AG08395 (cell line): Measurements from ENCODE around the gene AEBP1.

Source experiments
- DNase-seq: peaks from one replicate; pipeline ENCODE4 v3.0.0; 2012; ENCODE audit warnings: mixed read lengths, low spot score

Gene AEBP1

DNA sequence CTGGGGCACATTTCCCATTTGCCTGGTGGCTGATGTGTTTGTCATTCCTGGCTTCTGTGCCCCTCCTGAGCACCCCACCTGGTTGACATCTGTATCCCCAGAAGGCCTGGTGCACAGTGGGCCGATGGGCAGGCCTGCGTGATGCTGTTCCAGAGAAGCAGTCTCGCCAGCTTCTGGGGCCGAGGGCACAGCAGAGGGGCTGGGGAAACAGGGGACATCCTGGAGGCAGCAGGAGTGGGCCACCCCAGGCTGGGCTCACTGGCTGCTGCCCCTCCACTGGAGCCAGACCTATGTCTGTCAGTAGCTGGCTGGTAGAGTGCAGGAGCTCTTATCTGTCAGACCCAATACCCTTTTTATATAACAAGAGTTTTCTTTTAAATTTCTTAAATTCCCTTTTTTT is 37.9 kb downstream of the AEBP1 start:
- DNase-seq: no peak

DNA sequence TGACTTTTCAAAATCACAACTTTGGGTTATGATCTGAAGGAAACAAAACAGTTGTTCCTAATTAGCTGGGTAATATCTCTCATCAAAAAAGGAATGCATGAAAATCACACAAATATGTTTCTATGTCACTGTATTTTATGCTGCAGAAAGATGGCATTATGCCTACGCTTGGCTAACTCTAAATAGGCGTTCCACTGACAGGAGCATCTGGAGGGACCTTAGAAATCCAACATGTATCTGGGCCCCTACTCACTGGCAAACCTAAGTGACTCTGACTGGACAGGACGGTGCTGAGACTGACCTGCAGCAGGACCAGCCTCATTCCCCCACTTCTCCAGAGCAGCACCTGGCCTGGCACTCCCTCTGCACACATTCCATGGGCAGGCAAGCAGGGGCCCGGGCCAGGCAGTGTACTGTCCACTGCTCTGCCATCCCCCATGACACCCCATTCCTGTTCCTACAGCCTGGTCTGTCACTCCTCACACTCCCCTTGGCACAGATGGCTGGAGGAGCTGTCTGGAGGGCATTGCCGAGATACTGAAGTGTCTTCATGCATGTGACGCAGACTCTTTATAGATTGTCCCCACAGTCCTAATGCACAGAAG is 39.6 kb downstream of the AEBP1 start:
- DNase-seq: no peak

DNA sequence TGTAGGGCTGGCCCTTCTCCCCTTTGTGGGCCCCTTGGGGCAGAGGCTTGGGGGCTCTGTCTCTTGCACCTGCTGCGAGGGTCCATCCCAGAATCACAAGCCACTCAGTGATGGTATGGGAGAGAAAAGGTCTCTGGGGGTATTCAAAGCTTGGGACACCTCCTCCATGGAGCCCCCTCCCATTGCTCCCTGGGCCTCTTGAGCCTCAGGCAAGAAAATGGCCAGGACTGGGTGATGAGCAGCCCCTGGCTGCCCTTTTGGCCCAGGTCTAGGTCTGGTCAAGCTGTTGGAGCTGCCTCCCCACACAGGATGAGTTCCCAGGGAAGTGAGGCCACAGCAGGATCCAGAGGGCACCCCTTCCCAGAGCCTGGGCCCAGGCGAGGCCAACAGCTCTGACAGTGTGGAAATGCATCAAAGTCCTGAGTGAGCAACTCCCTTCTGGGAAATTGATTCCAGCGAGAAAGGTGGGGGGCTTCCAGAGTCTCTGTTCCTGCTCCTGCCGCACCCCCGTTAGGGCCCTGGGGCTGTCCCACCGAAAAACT is 40.4 kb downstream of the AEBP1 start:
- DNase-seq: no peak

DNA sequence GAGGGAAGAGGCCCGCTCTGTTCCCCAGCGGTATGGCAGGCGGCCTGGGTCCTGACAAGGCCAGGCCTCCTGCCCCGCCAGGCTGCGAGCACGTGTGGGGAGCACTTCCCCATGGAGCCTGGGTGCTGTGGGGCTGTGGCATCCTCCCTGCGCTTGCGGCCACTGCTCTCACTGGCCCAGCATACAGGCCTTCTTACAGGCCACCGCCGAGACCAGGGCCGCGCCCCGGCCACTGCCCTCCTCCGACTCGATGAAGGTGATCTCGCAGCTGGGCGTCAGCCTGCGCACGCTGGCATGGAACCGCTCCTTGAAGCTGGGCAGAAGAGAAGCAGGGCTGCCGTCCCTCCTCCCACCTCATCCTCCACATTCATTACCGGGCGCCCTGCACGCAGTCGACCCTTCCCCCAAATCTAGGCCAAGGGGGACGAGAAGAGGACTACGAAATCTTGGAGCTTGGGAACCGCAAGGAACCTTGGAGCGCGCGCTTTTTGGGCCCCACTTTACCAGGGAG is 40.9 kb downstream of the AEBP1 start:
- DNase-seq: no peak

DNA sequence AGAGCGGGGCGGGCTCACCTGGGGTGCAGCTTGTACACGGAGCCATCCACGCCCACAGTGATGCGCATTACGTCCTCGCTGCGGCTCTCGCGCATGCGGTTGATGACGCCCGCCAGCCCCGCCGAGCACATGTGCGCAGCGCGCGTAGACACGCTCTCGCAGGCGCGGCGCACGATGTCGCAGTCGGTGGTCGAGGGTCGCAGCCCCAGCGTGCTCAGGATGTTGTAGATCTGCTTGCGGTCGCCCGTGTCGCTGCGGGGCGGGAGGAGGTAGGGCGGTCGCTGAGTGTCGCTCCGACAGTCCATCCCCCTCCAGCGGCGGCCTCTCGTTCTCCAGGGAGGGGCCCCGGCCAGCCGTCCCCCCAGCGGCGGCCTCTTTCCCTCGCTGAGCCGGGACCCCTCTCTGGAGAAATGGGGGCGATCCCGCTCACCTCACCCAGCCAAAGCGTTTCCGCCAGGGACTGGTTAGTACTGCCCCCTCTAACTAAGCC is 41.4 kb downstream of the AEBP1 start:
- no peak for DNase-seq

DNA sequence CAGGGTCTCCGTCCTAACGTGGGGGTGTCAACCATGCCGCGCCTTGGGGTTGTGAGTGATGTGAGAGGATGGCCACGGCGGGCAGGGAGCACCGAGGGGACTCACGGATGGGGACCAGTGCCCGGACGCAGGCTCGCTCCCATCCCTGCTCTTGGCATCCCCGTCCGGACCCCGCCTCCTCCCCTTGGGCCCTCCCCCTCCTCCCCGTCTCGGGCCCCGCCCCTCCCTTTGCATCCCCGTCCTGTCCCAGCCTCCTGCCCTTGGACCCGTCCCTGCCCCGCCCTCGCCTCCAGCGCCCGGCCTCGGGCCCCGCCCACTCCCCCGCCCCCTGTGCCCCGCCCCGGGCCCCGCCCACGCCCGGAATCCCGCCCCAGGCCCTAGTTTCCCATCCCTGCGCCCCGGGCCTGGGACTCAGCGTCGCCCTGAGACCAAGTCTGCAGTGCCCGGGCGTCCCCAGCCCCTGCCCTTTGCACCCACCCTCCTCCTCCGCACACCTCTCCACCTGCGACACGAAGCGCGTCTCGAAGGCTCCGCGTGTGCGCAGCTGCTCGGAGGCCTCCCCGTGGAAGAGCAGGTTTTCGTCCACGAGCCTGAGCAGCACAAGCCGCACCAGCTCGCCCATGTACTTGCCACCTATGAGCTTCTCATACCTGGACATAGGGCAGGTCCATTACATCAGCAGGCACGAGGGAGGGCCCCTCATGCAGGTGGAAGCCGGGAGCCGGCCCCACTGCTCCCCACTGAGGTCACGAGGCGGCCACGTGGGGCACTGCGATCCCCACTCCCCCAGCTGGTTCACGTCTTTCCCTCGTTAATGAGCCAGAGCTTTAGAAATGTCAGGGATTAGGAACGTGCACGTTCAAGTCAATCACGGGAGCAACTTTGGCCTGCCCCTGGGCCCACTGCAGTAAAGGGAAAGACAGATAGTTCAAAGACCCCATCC is 42.1 kb downstream of the AEBP1 start:
- peak; percentile 93 for DNase-seq

DNA sequence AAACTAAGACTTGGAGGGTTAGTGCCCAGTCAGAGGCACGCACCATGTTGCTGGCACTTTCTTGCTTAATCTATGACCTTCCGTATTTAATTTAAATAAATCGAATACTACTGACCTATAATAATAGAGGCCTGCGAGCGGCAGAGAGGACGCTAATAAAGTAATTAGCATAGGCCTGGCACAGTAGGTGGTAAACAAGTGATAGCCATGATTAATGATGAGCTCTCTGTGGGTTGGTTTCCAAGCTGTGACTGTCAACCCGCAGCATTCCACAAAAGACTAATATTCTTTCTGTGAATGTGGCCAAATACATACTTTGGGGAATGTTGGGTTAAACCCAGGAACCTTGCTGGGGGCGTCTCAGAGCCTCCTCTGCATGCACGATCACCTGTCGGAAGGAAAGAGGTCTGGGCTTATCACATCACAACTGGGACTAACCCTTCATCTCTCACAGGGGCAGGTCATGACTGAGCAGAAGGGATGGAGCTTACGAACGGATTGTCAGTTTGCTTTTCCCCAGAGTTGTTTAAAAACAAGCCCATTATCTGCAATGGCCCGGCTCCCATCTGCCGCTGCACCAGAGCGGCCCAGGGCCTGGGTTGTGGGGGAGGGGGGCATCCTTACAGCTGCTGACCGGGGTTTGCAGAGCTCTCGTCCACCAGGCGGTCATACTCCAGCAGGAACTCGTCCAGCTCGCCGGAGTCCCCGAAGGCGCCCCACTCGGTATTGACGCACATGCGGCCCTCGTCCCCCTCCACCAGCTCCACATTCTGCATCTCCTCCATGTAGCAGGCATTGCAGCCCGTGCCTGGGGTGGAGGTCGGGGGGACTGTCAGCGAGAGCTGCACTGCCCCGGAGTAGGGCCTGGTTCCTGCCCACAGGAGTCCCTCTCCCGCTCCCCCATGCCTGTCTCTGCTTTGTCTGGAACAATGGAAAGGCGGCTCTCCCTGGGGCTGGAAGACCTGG is 43.2 kb downstream of the AEBP1 start:
- no peak for DNase-seq

DNA sequence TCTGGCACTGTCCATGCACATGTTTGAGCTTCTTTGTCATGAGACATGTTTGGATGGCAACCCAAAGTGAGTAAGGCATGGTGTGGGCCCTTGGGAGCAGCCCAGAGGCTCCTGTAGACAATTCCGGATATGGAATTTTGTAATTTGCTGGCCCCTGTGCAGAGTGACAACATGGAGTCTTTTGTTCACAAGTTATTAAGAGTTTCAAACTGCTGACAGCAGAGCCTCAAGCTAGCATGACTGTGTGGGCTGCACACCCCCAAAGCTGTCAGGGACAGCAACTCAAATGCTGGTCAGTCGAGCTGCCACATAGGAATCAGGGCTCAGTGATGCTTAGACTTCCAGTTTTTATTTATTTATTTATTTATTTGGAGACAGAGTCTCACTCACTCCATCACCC is 44.0 kb downstream of the AEBP1 start:
- no peak for DNase-seq

DNA sequence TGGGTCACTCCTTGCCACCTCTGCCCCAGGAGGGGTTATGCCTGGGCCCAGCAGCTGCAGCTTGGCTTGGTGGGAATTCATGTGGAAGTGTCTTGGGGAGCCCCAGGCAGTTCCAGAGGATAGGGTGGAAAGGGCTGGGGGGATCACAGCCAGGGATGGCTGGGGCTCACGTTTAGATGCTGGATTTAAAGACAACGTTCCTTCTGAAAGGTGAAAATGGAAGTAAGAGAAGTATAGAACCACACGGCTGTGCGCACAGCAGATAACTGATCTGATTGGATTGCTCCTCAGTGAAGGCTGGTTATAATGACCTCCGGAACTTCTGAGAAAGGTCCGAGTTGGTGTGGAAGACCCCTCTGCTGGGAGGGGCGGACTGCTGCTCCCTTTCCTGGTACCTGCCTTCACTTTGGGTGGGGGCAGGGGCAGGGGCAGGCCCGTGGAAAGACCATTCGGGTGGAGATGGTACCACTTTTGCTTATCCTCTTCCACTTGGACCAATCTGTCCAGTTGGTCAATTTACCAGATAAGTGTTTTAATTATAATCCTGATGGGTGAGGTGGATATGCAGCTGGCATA is 44.9 kb downstream of the AEBP1 start:
- no peak for DNase-seq

DNA sequence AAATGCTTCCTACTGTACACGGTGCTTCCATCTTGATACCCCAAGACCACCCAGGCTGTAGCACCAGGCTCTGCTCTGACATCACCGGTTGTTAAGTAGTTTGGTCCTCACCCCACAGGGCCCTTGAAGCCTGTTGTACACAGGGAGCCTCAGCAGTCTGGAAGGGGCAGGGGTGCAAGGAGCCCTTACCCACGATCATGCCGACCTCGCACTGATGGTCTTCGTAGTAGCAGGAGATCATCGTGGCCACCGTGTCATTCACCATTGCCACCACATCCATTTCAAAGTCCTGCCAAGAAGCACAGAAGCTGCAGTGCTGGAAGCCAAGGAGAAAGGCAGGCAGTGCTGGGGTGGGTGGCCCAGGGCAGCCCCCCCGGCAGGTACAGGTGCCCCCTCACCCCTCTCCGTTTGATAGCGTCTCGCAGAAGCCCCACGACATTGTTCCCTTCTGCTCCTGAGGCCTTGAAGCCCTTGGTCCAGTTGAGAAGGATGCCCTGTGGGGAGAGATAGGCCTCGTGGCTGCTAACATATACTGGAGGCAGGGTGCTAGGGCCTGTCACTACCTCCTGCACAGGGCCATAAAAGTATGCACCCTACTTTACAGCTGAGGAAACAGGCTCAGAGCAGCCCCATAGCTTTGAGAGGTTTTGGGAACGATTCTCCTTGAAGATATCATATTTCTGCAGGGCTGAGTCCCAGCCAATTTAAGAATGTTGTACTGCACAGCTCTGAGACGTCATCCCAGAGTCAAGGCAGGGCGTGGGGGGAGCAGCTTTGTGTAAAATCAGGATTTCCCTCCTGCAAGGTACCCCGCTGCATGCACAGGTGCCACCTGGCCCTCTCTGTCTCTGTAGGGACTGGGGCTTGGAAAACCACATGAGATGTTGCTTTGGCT is 45.7 kb downstream of the AEBP1 start:
- no peak for DNase-seq

DNA sequence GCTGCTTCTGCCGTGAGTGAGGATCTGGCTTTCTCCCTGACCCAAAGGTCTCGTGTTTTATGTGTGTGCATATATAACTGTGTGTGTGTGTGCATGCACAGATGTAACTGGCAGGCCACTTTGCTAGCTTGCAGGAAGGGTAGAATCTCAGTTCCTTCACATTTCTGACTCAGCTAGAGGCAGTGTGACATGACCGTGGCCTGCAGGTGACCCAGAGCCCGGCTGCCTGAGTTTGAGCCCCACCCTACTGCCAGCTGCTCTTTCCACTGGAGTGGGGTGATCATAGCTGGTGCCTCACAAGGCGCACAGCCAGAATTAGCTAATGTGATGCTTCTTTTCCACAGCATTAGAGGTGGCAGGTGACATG is 46.3 kb downstream of the AEBP1 start:
- DNase-seq: no peak

DNA sequence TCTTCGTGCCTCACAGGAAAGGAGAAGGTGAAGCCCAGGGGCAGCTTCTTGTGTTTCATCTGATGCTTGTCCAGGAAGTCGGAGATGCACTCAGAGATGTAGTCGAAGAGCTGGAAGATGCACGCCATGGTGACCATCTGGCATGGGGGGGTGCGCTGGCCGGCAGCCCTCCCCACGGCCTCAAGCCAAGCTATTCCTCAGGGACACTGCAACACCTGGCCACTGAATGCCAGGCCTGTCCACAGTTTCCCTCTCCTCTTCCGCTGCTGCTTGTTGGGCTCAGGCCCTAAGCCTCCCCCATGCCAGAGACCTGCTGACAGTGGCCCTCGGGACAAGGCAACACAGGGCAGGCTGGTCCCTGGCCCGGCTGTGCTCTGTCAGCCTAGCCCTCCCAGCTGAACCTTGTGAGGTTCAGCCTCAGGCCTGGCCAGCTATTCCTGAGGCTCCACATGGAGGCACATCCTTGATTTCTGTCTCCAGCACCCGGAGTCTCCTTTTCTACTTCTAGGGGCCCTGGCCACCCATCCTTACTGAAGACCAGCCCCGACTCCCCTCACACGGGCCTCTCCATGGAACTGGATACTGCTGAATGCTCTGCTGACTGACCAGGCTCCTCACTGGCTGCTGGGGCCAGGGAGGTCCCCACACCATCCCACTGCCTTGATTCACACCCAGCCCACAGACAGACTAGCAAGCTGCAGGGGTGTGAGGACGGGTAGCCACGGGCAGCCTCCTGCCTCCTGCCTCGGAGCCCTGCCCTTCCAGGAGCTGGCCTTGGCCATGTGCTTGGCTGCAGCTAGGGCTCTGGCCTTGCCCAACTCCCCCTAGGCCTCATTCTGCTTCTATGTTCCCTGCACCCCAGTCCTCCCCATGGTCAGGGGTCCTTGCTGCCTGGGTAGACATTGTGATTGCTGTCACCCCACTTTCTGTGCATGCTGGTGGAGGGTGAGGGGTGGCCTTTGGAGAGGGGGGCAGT is 47.1 kb downstream of the AEBP1 start:
- DNase-seq: no peak

DNA sequence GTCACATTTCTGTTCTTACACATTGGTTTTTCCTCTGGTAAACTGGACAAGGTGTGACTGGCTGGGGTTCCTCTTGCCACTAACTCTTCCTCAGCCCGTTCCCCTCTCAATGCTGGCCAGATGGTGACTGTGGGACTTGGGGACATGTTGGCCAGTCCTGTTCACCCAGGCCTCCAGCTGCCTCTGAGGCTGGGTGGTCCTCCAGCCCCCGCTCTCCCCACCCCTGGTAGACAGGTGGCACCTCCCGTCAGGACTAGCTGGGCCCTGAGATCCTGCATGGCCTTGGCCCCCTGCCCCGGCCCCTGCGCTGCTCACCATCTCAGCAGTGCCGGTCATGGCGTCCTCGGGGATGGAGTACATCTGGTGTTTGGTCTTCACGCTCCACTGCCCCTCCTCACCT is 47.8 kb downstream of the AEBP1 start:
- no peak for DNase-seq

DNA sequence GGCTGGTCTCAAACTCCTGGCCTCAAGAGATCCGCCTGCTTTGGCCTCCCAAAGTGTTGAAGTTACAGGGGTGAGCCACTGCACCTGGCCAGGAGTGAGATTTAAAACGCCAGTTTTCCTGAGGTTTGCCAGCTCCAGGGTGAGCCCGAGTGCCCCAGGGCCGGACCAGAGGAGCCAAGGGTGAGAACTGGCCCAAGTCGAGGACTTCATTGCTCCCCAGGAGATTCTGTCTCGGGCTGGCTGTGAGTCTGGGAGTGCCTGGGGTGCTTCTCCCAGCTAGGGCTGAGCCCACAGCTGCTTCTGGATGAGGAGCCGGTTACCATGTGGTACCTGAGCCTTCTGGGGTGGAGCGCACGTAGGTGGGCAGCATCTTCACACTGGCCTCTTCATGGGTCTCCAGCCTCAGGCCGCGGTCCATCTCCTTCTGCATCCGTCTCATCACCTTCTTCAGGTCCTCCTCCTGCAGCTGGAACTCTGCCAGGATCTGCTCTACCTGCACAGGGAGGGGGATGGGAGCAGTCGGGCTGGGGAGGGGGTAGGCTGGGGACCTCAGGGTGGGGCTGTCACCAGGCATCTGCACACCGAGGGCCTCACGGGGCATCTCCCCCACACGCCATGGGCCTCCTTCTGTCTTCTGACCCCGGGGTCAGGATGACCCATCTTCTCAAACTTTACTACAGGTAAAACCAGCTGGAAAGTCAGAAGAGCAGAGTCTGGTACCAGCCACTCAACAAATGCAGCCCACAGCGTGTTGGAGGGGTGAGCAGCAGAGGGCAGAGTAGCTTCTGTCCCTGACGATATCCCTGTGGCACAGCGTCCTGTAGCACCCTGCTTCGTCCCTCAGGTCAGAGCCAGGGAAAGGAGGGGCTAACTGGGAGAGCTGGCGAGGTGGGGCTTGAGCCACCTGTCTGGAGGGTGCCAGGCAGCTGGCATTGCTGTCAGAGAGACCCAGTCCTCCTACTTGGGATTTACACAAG is 49.1 kb downstream of the AEBP1 start:
- DNase-seq: no peak

DNA sequence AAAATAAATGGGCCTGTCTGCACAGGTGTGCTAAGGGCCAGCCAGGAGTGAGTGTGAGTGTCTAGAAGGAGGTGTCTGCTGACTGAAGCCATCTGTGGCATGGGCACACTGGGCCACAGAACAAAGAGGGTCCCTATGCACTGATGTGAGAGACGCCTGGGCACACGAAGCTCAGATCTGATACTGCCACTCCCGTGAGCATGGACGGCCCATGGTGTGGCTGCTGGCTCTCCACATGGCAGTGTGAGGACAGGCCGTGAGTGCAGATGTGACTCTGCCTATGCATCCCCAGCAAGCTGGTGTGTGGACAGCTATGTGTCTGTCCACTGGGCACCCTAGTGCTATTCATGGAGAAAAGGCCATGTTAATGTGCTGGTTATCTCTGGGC is 49.8 kb downstream of the AEBP1 start:
- DNase-seq: no peak

DNA sequence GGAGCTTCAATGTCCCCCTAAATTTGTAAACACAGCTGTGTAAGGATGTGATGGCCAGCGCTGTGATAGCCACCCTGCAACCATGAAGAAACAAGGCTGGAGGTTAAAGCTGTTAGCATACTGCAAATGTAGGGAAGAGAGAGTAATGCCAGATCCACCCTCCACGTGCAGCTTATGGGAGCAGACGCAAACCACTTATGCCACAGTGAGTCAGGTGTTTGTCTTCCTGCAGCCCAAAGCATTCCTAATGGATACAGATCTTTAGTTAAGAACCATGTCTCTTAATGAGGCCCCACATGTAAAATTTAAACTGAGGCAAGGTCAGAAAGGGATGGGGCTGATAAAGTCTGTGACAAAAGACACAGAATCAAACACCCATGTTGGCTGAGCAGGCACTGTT is 50.6 kb downstream of the AEBP1 start:
- no peak for DNase-seq

DNA sequence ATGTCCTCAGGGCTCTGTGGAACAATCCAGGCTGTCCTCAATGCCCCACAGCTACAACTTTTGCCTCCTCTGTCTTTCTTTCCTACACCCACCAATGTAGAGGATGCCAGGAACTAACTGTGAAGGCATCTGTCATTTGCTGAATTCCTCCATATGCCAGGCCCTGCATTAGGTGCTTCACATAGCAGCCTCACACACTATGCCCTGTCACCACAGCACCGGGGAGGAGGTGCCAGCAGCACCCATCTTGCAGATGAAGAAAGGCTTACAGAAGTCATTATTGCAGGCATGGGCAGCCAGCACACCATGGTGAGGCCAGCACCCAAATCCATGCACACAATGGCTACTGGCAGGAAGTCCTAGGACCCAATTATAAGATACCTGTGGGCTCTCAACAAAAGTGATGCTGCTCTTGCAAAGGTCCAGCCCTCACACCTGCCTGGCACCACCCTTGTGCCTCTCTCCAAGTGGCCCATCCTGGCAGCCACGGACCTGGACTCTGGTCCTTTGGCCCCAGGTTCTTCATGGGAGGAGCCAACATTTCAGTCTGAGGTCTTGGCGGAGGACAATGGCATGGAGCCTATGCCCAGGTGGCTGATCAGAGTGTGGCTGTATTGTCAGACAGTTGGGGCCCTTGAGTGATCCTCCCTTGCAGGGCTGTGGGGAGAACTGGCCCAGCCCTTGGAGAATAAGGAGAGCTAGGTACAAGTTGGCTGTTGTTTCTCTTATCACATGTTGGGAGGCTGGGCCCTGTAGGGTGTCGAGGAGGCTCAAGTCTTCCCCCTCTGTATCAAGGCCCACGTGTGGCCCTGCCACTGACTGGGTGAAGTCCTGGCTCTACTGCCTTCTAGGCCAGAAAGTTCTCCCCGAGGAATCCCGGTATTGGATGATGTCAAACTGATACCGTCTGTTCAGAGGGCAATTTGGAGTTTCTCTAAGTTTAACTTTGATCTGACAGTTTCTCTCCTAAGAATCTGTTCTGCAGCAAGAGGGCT is 51.3 kb downstream of the AEBP1 start:
- DNase-seq: no peak
